GM23338 (cell line): ENCODE measurements around the gene GPR50. TPM values are rescaled to one million over a fixed set of nuclear protein-coding genes. Genes with fewer than 3 reads are reported as not detected.

Source experiments
- ATAC-seq: fragments of 200-7000 bp; cut with Tn5 transposase; 3 replicates; pipeline ENCODE4 v1.9.1; 2020
- DNase-seq: peaks from one replicate; pipeline ENCODE4 v3.0.0-alpha.2; 2015; ENCODE audit warnings: low spot score
- H2AFZ ChIP-seq: fragments of 200-600 bp; sonication (generic); 2 replicates; pipeline ENCODE4 v1.8.0; 2016; ENCODE audit warnings: antibody characterized with exemption, mild to moderate bottlenecking, moderate library complexity
- H3F3A ChIP-seq: fragments of 200-600 bp; sonication (generic); replicated peaks from 2 replicates; pipeline ENCODE4 v1.8.0; 2017; ENCODE audit warnings: antibody characterized with exemption, mixed run types, low read depth
- H3K27ac ChIP-seq: fragments of 200-600 bp; sonication (generic); 2 replicates; pipeline ENCODE4 v1.6.1; 2016; ENCODE audit warnings: low read depth
- H3K27me3 ChIP-seq: fragments of 200-600 bp; sonication (generic); 2 replicates; pipeline ENCODE4 v1.8.0; 2016; ENCODE audit warnings: mild to moderate bottlenecking, mixed run types, moderate library complexity; ENCODE audit not compliant: insufficient read depth
- H3K36me3 ChIP-seq: fragments of 200-600 bp; sonication (generic); 2 replicates; pipeline ENCODE4 v1.8.0; 2016; ENCODE audit warnings: mild to moderate bottlenecking; ENCODE audit not compliant: insufficient read depth
- H3K4me1 ChIP-seq: fragments of 200-600 bp; sonication (generic); 2 replicates; pipeline ENCODE4 v1.8.0; 2016; ENCODE audit warnings: mild to moderate bottlenecking, moderate library complexity; ENCODE audit not compliant: insufficient read depth
- H3K4me2 ChIP-seq: fragments of 200-600 bp; sonication (generic); 2 replicates; pipeline ENCODE4 v1.7.1; 2017; ENCODE audit warnings: mixed run types
- H3K4me3 ChIP-seq: fragments of 200-600 bp; sonication (generic); 2 replicates; pipeline ENCODE4 v1.6.1; 2016; ENCODE audit warnings: mixed run types
- H3K79me2 ChIP-seq: fragments of 200-600 bp; sonication (generic); replicated peaks from 2 replicates; pipeline ENCODE4 v1.8.0; 2017; ENCODE audit warnings: mild to moderate bottlenecking; ENCODE audit not compliant: insufficient read depth
- H3K9me2 ChIP-seq: fragments of 200-600 bp; sonication (generic); 2 replicates; pipeline ENCODE4 v1.8.0; 2017; ENCODE audit not compliant: insufficient read depth
- H4K20me1 ChIP-seq: fragments of 200-600 bp; sonication (generic); replicated peaks from 2 replicates; pipeline ENCODE4 v1.8.0; 2017; ENCODE audit warnings: mild to moderate bottlenecking; ENCODE audit not compliant: insufficient read depth
- H3K27ac Mint-ChIP-seq: 2 replicates; pipeline ENCODE4 v1.8.0; 2020; ENCODE audit warnings: inconsistent platforms, mild to moderate bottlenecking, moderate library complexity, mixed read lengths
- H3K27me3 Mint-ChIP-seq: 3 replicates; pipeline ENCODE4 v1.8.0; 2022; ENCODE audit warnings: low read depth, mild to moderate bottlenecking, moderate library complexity, mixed read lengths, inconsistent platforms; ENCODE audit not compliant: insufficient read depth, poor library complexity
- H3K36me3 Mint-ChIP-seq: 3 replicates; pipeline ENCODE4 v1.8.0; 2021; ENCODE audit warnings: low read depth, mild to moderate bottlenecking, inconsistent platforms, moderate library complexity, mixed read lengths
- H3K4me1 Mint-ChIP-seq: 3 replicates; pipeline ENCODE4 v1.8.0; 2020; ENCODE audit warnings: mild to moderate bottlenecking, inconsistent platforms, mixed read lengths
- H3K4me3 Mint-ChIP-seq: 3 replicates; pipeline ENCODE4 v1.8.0; 2021; ENCODE audit warnings: moderate library complexity, mild to moderate bottlenecking, inconsistent platforms, mixed read lengths
- H3K9me3 Mint-ChIP-seq: 3 replicates; pipeline ENCODE4 v1.8.0; 2020; ENCODE audit warnings: moderate library complexity, mild to moderate bottlenecking, inconsistent platforms, mixed read lengths
- CREB1 ChIP-seq: fragments of 250-450 bp; sonication (Bioruptor Pico); IDR thresholded peaks from 2 replicates; pipeline ENCODE4 v1.5.0; 2020; ENCODE audit warnings: low read depth, mild to moderate bottlenecking, moderate library complexity
- CTCF ChIP-seq, 2 experiments: fragments of 200-600 bp in 1 of 2; sonication (generic) in 1 of 2; conservative IDR thresholded peaks; 2 replicates each; pipeline versions ENCODE4 v1.5.1 to v1.6.1; 2016 to 2017; ENCODE audit warnings: antibody characterized with exemption in 2 of 2, low read depth in 2 of 2, mild to moderate bottlenecking in 2 of 2, moderate library complexity in 1 of 2
- ETS1 ChIP-seq: IDR thresholded peaks from 2 replicates; pipeline ENCODE4 v1.6.1; 2016; ENCODE audit warnings: antibody characterized with exemption
- EZH2 ChIP-seq: fragments of 200-600 bp; sonication (generic); IDR thresholded peaks from one replicate; pipeline ENCODE4 v1.8.0; 2017; ENCODE audit warnings: antibody characterized with exemption, mild to moderate bottlenecking, low read depth; ENCODE audit not compliant: unreplicated experiment
- EZH2phosphoT487 ChIP-seq: fragments of 200-600 bp; sonication (generic); IDR thresholded peaks from one replicate; pipeline ENCODE4 v1.8.1; 2018; ENCODE audit warnings: antibody characterized with exemption; ENCODE audit not compliant: unreplicated experiment
- JUNB ChIP-seq: IDR thresholded peaks from one replicate; pipeline ENCODE4 v1.6.1; 2016; ENCODE audit warnings: antibody characterized with exemption; ENCODE audit not compliant: unreplicated experiment
- NANOG ChIP-seq: IDR thresholded peaks from 2 replicates; pipeline ENCODE4 v1.6.1; 2016; ENCODE audit warnings: antibody characterized with exemption, borderline replicate concordance
- POLR2AphosphoS5 ChIP-seq: IDR thresholded peaks from 2 replicates; pipeline ENCODE4 v1.6.1; 2016; ENCODE audit warnings: antibody characterized with exemption, low read depth
- STAT1 ChIP-seq: IDR thresholded peaks from one replicate; pipeline ENCODE4 v1.6.1; 2016; ENCODE audit warnings: antibody characterized with exemption; ENCODE audit not compliant: unreplicated experiment
- ZNF114 ChIP-seq: fragments of 250-450 bp; sonication (Bioruptor Pico); IDR thresholded peaks from 2 replicates; pipeline ENCODE4 v1.5.0; 2020; ENCODE audit warnings: mild to moderate bottlenecking, moderate library complexity
- ZNF331 ChIP-seq: fragments of 250-450 bp; sonication (Bioruptor Pico); IDR thresholded peaks from 2 replicates; pipeline ENCODE4 v1.5.0; 2020; ENCODE audit warnings: low read depth, mild to moderate bottlenecking, moderate library complexity
- long read RNA-seq: library from polyadenylated mRNA; unstranded; transcript quantifications from one replicate; pipeline ENCODE4 v2.0.0, GENCODE V29; 2020; ENCODE audit not compliant: unreplicated experiment
- polyA plus RNA-seq: library from polyadenylated mRNA; unstranded; fragments of >200 nt; fragmentation: Nextera tagmentation; extraction: Ambion mirVana; gene quantifications from 2 replicates; pipeline ENCODE4 v1.2.1, GENCODE V29; 2016
- total RNA-seq: library from RNA; depleted of rRNA; stranded (reverse); fragments of >200 nt; shearing (Covaris generic); gene quantifications from 2 replicates; pipeline ENCODE4 v1.2.3, GENCODE V29; 2014; rRNA removed
- TF ChIP-seq, protein P1 (sequence below): IDR thresholded peaks from one replicate; pipeline ENCODE4 v1.6.1; 2018; ENCODE audit warnings: antibody characterized with exemption; ENCODE audit not compliant: unreplicated experiment

Gene GPR50
- total RNA-seq: 0.59 and 0.62 TPM in 2 replicates
- polyA plus RNA-seq: 0.64 and 1.5 TPM in 2 replicates
- long read RNA-seq: 0 reads

DNA sequence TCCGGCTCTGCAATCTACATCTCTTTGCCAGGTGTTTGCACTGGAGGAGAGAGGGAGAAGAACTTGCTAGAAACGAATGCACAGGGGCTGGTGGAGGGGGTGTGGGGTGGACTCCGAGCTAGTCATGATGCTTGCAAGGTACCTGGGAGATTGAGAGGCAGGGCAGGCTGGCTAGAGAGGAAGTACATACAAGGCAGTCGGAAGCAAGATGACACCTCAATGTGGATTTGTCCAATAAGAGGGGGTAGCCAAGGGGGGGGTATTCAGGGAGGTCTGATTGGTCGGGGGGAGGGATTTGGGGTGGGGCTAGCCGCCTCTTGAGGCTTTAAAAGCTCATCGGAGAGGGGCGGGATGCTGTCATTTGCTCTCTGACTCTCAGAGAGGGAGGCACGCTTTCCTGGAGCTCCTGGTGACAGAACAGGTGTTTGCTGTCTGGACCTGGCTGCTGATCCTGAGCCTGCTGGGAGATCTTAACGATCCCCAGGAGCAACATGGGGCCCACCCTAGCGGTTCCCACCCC lies at the start of gene GPR50:
TSS of gene GPR50 (plus strand) at position 354 of the 520 bp plus-strand sequence. CDS start at position 492, 138 bp downstream.
- no peaks in the 10 kb centered on the region for H3K36me3 ChIP-seq
- H3K27me3 Mint-ChIP-seq: peaks cover 54% of the 10 kb centered on the region
- no peak within 1 kb of the TSS for H3K27ac Mint-ChIP-seq
- peaks cover 18% of the 10 kb centered on the region for H3K36me3 Mint-ChIP-seq
- peak within 1 kb of the TSS; percentile 72 for H2AFZ ChIP-seq
- H3K4me2 ChIP-seq: peak within 1 kb of the TSS; percentile 86
- no peaks in the 10 kb centered on the region for H3K79me2 ChIP-seq
- TF ChIP-seq, protein P1, sequence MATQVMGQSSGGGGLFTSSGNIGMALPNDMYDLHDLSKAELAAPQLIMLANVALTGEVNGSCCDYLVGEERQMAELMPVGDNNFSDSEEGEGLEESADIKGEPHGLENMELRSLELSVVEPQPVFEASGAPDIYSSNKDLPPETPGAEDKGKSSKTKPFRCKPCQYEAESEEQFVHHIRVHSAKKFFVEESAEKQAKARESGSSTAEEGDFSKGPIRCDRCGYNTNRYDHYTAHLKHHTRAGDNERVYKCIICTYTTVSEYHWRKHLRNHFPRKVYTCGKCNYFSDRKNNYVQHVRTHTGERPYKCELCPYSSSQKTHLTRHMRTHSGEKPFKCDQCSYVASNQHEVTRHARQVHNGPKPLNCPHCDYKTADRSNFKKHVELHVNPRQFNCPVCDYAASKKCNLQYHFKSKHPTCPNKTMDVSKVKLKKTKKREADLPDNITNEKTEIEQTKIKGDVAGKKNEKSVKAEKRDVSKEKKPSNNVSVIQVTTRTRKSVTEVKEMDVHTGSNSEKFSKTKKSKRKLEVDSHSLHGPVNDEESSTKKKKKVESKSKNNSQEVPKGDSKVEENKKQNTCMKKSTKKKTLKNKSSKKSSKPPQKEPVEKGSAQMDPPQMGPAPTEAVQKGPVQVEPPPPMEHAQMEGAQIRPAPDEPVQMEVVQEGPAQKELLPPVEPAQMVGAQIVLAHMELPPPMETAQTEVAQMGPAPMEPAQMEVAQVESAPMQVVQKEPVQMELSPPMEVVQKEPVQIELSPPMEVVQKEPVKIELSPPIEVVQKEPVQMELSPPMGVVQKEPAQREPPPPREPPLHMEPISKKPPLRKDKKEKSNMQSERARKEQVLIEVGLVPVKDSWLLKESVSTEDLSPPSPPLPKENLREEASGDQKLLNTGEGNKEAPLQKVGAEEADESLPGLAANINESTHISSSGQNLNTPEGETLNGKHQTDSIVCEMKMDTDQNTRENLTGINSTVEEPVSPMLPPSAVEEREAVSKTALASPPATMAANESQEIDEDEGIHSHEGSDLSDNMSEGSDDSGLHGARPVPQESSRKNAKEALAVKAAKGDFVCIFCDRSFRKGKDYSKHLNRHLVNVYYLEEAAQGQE: no peak
- TF ChIP-seq NANOG (no peak), POLR2AphosphoS5 (no peak), EZH2 (no peak), CREB1 (CRISPR knock-in tag) (no peak), ZNF331 (CRISPR knock-in tag) (no peak), CTCF (conservative IDR thresholded peaks at IDR 0.05; ENCODE audit: low read depth in 2 of 2) (no peak), EZH2phosphoT487 (no peak), JUNB (no peak)
- H3K27ac ChIP-seq: no peak within 1 kb of the TSS
- peaks cover 11% of the 10 kb centered on the region; the same call in 2 of the 3 replicates for H3K4me1 Mint-ChIP-seq
- H3K27me3 ChIP-seq: peaks cover 76% of the 10 kb centered on the region
- ATAC-seq (peak; percentile 18), DNase-seq (peak; percentile 34)
- peaks cover 4% of the 10 kb centered on the region for H3K4me1 ChIP-seq
- H3K4me3 Mint-ChIP-seq: peak within 1 kb of the TSS; percentile 79
- no peaks in the 10 kb centered on the region for H4K20me1 ChIP-seq
- peaks cover 16% of the 10 kb centered on the region; the same call in 2 of the 3 replicates for H3K9me3 Mint-ChIP-seq
- peak within 1 kb of the TSS; percentile 67 for H3K4me3 ChIP-seq
- no peaks in the 10 kb centered on the region for H3K9me2 ChIP-seq
- H3F3A ChIP-seq: no peaks in the 10 kb centered on the region

DNA sequence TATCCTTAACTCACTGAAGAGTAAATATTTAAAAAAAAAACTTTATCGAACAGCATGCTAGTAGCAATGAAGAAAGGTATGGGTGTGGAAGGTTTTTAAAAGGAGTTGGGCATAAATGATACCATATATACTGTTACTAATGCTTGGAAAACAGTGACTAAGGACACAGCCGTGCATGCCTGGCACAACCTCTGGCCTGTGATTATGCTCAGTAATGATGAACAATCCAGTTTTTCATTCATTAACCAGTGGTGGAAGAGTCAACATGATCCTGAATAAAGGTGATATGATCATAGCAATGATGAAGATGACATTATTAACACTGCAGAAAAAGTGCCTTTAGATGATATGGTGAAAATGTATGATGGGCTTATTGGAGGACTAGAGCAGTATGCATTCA lies 43.9 kb upstream of the GPR50 start:
- ATAC-seq (no peak), DNase-seq (no peak)
- no peak overlapping the region for H3K27ac ChIP-seq
- no peaks in the 10 kb centered on the region for H3F3A ChIP-seq
- Mint-ChIP-seq H3K4me3 (no peak overlapping the region), H3K9me3 (peaks cover 7% of the 10 kb centered on the region; the same call in 2 of the 3 replicates), H3K36me3 (peaks cover 3% of the 10 kb centered on the region; the same call in 1 of the 3 replicates), H3K27ac (no peak overlapping the region), H3K4me1 (no peaks in the 10 kb centered on the region), H3K27me3 (no peaks in the 10 kb centered on the region)
- H3K27me3 ChIP-seq: no peaks in the 10 kb centered on the region
- no peak for TF ChIP-seq STAT1
- no peak for TF ChIP-seq EZH2
- TF ChIP-seq NANOG: no peak
- TF ChIP-seq CTCF (conservative IDR thresholded peaks at IDR 0.05; ENCODE audit: low read depth in 2 of 2): no peak
- TF ChIP-seq ZNF331 (CRISPR knock-in tag): no peak
- TF ChIP-seq ZNF114 (CRISPR knock-in tag): no peak
- no peak for TF ChIP-seq JUNB
- TF ChIP-seq POLR2AphosphoS5: no peak
- TF ChIP-seq ETS1: no peak
- H2AFZ ChIP-seq: no peak overlapping the region
- no peak overlapping the region for H3K4me2 ChIP-seq
- H3K36me3 ChIP-seq: no peaks in the 10 kb centered on the region
- no peaks in the 10 kb centered on the region for H4K20me1 ChIP-seq
- no peaks in the 10 kb centered on the region for H3K4me1 ChIP-seq
- H3K4me3 ChIP-seq: no peak overlapping the region
- H3K9me2 ChIP-seq: no peaks in the 10 kb centered on the region
- no peaks in the 10 kb centered on the region for H3K79me2 ChIP-seq
